Neural crest cell (in vitro differentiated cells): ENCODE results near the gene GRK7. TPM values are rescaled to one million over a fixed set of nuclear protein-coding genes. Genes with fewer than 3 reads are reported as not detected.

Experiments used
- DNase-seq: peaks from one replicate; pipeline ENCODE4 v3.0.0; 2021; ENCODE audit warnings: low read depth, mixed read lengths, low spot score
- H3K27ac Mint-ChIP-seq: one replicate; pipeline ENCODE4 v1.8.0; 2021; ENCODE audit warnings: mild to moderate bottlenecking, mixed read lengths; ENCODE audit not compliant: unreplicated experiment
- H3K27me3 Mint-ChIP-seq: 2 replicates; pipeline ENCODE4 v1.8.0; 2021; ENCODE audit warnings: low read depth, mild to moderate bottlenecking, mixed read lengths
- H3K36me3 Mint-ChIP-seq: 2 replicates; pipeline ENCODE4 v1.8.0; 2021; ENCODE audit warnings: low read depth, mild to moderate bottlenecking, mixed read lengths
- H3K4me1 Mint-ChIP-seq: 2 replicates; pipeline ENCODE4 v1.8.0; 2021; ENCODE audit warnings: mixed read lengths
- H3K4me3 Mint-ChIP-seq: one replicate; pipeline ENCODE4 v1.8.0; 2021; ENCODE audit warnings: mild to moderate bottlenecking, mixed read lengths
- H3K9me3 Mint-ChIP-seq: 2 replicates; pipeline ENCODE4 v1.8.0; 2021; ENCODE audit warnings: mixed read lengths
- CTCF ChIP-seq: fragments of 200-600 bp; sonication (generic); conservative IDR thresholded peaks from 2 replicates; pipeline ENCODE4 v1.5.0; 2021; ENCODE audit warnings: antibody characterized with exemption, mild to moderate bottlenecking
- total RNA-seq: library from RNA; stranded (reverse); gene quantifications from 2 replicates; pipeline ENCODE4 v1.2.1, GENCODE V29; 2021

The GRK7 gene
- total RNA-seq, 1 donor from 2014 or later: not detected

DNA sequence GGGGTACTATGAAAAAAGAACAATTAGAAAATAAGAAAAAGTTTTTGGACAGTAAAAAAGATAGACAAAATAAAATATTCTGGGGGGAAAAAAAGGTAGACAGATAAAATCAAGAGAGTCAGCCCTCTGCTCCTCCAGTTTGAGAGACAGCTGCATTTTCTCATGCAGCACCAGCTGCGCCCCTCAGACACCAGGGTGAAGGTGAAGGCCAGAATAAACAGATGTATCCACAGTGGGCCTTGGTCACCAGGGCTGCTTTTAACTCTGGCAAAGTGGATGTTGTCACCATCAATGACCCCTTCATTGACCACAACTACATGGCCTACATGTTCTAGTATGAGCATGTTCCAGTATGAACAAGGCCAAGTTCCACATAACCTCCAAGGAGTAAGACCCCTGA, 39.0 kb upstream of the GRK7 start:
- Mint-ChIP-seq H3K9me3 (no peaks in the 10 kb centered on the region), H3K27me3 (no peaks in the 10 kb centered on the region), H3K4me1 (no peaks in the 10 kb centered on the region), H3K36me3 (no peaks in the 10 kb centered on the region), H3K27ac (no peak overlapping the region), H3K4me3 (no peak overlapping the region)
- DNase-seq: no peak
- TF ChIP-seq CTCF: no peak

GRCh38 chr3:141725036-141725435, 38.2 kb upstream of the GRK7 start:
- Mint-ChIP-seq H3K27ac (no peak overlapping the region), H3K4me1 (no peaks in the 10 kb centered on the region), H3K36me3 (no peaks in the 10 kb centered on the region)

DNA sequence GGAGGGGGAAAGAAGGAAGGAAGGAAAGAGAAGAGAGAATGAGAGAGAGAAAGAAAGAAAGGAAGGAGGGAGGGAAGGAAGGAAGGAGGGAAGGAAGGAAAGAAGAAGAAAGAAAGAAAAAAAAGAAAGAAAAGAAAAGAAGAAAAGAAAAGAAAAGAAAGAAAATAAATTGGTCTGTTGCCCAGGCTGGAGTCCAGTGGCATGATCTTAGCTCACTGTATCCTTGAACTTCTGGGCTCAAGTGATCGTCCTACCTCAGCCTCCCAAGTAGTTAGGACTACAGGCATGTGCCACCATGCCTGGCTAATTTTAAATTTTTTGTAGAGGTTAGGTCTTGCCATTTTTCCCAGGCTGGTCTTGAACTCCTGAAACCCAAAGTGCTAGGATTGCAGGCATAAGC, 36.7 kb upstream of the GRK7 start:
- no peak for DNase-seq
- Mint-ChIP-seq H3K27me3 (no peaks in the 10 kb centered on the region), H3K36me3 (no peaks in the 10 kb centered on the region), H3K4me3 (no peak overlapping the region), H3K27ac (no peak overlapping the region), H3K4me1 (no peaks in the 10 kb centered on the region), H3K9me3 (no peaks in the 10 kb centered on the region)
- TF ChIP-seq CTCF: no peak

More at GRCh38 chr3:141725036-141725435, 38.2 kb upstream of the GRK7 start:
- TF ChIP-seq CTCF: no peak
- Mint-ChIP-seq H3K4me3 (no peak overlapping the region), H3K9me3 (no peaks in the 10 kb centered on the region), H3K27me3 (no peaks in the 10 kb centered on the region)
- DNase-seq: no peak

- no peaks in the 10 kb centered on the region for H3K27me3 Mint-ChIP-seq
- TF ChIP-seq CTCF: no peak
- H3K4me1 Mint-ChIP-seq: no peaks in the 10 kb centered on the region
- DNase-seq: no peak
- peak overlapping the region; percentile 43 for H3K27ac Mint-ChIP-seq
- no peaks in the 10 kb centered on the region for H3K36me3 Mint-ChIP-seq
- no peak overlapping the region for H3K4me3 Mint-ChIP-seq
- H3K9me3 Mint-ChIP-seq: no peaks in the 10 kb centered on the region
Observed at GRCh38 chr3:141728355-141728892, 34.8 kb upstream of the GRK7 start.

DNA sequence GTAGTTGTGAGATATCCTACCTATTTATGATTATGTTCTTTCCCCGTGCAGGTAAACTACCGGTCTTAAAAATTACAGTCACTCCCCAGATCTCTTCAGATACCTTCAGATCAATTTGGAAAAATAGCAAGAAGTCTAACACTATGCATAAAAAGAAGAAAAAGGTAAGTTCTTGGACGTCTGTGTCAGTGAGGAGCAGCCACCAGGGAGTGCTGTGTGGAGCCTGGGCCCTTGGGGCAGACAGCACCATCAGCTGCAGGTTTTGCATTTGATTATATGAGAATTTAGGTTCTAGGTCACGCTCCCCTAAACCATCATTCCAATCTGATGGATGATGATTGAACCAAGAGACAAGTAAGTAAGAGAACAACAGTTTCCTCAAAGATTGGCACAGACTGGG, 34.0 kb upstream of the GRK7 start:
- Mint-ChIP-seq H3K9me3 (no peaks in the 10 kb centered on the region), H3K36me3 (no peaks in the 10 kb centered on the region), H3K27me3 (no peaks in the 10 kb centered on the region), H3K27ac (no peak overlapping the region), H3K4me1 (no peaks in the 10 kb centered on the region), H3K4me3 (no peak overlapping the region)
- TF ChIP-seq CTCF: peak; percentile 18
- no peak for DNase-seq
